SH-SY5Y (cell line): ENCODE measurements around the gene GRIFIN.

Source experiments
- GATA2 ChIP-seq: IDR thresholded peaks from 2 replicates; pipeline ENCODE4 v1.6.1; 2011; ENCODE audit warnings: mild to moderate bottlenecking, low read depth, low read length
- GATA3 ChIP-seq: IDR thresholded peaks from 2 replicates; pipeline ENCODE4 v1.6.1; 2011; ENCODE audit warnings: low read depth, mild to moderate bottlenecking, low read length, moderate library complexity

The GRIFIN gene

GRCh38 chr7:2470204-2471021 lies 5.8 kb downstream of the GRIFIN start:
- no peak for TF ChIP-seq GATA3
- no peak for TF ChIP-seq GATA2

DNA sequence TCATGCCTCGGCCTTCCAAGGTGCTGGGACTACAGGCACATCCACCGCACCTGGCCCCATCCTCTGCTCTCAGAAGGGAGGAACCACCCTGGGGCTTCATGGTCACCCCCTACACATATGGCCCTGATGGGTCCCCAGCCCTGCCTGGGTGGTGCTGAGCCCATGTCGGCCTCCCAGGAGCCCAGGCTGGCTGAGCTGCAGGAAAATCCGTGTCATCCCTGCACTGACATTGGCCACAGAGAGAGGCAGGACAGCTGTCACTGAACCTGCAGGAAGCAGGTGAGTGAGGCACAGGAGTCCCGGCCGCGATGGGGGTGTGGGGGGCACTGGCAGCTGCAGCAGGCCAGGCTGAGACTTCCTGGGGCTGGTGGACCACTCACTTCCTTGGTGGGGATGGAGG lies 8.0 kb downstream of the GRIFIN start:
- TF ChIP-seq GATA2 (no peak), GATA3 (no peak)

- TF ChIP-seq GATA2, result no peak
- no peak for TF ChIP-seq GATA3
Measured at GRCh38 chr7:2466675-2467074, 9.5 kb downstream of the GRIFIN start.

DNA sequence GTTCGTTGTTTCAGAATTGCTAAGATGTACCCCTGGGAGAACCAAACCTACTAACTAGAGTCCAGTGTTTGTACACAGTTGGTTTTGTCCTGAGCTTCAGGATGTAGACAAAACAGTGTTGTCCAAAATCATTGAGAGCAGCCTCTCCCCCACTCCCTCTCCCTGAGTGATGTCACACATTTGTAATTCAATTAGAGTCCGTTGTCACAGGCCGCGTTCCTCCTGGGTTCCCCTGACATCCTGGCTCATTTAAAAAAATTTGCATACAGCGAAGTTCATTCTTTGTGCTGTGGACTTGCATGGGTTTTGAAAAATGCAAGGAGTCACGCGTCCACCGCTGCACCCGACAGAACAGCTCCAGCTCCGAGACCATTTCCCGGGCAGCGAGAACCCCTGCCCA lies 10.3 kb downstream of the GRIFIN start:
- TF ChIP-seq GATA3 (no peak), GATA2 (no peak)

GRCh38 chr7:2462731-2463130 lies 13.5 kb downstream of the GRIFIN start:
- TF ChIP-seq GATA2, result no peak
- TF ChIP-seq GATA3, result no peak

DNA sequence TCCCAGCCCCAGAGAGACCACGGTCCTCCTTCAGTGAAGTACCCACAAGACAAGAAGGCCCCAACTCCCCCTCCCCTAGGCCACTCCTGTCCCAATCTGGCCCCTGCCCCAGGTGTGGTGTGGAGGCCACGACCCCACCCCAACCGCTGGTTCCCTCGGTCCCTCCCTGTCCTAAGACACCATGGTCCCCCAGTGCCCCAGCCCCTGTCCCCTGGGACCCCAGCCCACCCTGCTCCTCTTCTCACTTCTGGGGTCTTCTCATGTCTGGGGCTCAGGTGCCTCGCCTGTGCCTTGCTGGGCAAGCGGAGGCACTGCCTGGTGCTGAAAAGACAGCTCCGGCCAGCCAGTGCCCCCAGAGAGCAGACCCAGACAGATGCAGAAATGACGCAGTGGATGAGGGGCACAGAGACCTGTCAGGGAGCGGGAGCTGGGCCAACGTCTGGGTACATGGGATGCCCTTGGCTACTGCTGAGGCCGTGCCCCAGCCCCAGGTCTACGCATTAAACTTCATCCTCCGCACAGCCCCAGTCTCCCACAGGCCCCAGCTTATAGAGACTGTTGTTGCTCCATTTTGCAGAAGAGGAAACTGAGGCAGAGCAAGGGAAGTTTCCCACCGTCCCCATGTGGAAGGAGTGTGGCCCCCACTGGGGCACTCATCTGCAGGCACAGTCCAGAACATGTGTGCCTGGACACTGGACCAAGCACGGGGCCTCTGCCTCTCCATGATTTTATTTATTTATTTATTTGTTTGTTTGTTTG lies 14.8 kb downstream of the GRIFIN start:
- TF ChIP-seq GATA3, result no peak
- no peak for TF ChIP-seq GATA2

- no peak for TF ChIP-seq GATA2
- TF ChIP-seq GATA3, result no peak
Measured at GRCh38 chr7:2460641-2461040, 15.6 kb downstream of the GRIFIN start.

- TF ChIP-seq GATA3, result no peak
- no peak for TF ChIP-seq GATA2
Measured at GRCh38 chr7:2460188-2460587, 16.0 kb downstream of the GRIFIN start.

- TF ChIP-seq GATA3, result no peak
- no peak for TF ChIP-seq GATA2
Measured at GRCh38 chr7:2459674-2460073, 16.5 kb downstream of the GRIFIN start.

DNA sequence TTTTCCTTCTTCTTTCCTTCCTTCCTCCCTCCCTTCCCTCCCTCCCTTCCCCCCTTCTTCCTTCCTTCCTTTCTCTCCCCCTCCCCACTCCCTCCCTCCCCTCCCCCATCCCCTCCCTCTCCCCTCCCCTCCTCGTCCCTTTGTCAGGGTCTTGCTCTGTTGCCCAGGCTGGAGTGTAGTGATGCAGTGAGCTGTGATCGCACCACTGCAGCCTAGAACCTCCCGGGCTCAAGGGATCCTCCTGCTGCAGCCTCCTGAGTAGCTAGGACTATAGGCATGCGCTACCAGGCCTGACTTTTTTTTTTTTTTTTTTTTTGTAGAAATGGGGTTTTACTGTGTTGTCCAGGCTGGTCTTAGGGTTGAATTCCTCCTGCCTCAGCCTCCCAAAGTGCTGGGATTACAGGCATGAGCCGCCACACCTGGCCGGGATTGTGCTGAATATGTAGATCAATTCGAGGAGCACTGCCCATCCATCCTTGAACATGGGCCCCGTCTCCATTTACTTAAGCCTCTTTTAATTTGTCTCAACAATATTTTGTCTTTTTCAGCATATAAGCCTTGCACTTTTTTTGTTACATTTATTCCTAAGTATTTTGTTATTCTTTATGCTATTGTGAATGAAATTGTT lies 23.4 kb downstream of the GRIFIN start:
- no peak for TF ChIP-seq GATA3
- TF ChIP-seq GATA2, result no peak

DNA sequence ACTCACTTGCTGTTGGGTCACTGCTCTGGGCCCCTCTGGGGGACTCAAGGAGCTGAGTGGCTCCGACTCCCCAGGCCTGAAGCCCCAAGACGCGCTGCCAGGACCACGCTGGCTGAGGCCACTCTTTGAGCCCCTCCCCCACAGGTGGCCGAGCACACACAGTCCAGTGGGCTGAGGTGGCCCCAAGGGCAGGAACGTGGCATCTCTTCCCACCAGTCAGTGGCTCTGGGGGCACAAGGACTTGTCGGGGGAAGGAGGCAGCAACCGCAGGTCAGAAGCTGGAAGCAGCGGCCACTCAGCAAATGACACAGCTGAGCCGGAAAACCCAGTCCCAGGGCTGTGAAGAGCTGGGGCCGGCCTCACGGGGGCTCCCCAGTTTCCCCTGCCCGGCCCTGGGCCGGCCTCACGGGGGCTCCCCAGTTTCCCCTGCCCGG lies 24.1 kb downstream of the GRIFIN start:
- TF ChIP-seq GATA3 (no peak), GATA2 (no peak)

DNA sequence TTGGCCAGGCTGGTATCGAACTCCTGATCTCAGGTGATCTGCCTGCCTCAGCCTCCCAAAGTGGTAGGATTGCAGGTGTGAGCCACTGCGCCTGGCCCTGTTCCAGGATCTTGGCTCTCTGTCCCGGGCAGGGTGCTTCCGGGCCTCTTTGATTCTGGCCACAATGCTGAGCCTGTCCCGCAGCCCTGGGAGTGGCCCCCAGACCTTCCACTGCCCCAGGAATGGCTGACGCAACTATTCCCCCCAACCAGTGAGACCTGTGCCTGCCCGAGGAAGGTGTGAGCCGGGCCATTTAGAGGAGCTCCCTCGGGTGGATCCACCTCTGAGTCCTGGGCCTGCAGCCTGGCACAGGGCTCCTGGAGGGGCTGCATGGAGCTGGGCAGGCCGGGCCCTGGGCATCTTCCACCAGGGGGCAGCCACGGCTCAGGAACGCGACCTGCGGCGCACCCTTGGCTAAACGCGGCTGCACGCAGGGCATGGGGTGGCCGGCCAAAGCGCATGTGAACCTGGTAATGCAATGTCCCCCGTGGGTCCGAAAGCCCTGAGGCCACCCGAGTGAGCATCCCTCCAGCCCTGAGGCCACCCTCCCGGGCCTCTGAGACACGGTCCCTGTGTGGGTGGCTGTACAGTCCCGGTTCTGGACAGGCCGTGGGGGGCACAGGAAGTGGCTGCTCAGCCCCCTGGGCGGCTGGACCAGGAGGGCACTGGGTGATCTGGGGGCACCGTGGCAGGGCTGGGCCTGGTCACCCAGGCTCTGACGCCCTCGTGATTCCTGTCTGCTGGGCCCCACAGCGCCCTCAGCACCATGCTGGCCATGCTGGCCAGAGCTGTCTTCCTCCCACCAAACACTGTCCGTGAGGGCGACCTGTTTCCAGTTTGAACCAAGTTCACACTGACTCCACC lies 24.8 kb downstream of the GRIFIN start:
- no peak for TF ChIP-seq GATA2
- no peak for TF ChIP-seq GATA3
